Epithelial cell of esophagus (primary cell): ENCODE measurements around the gene EMP1.

Source experiments
- DNase-seq: peaks from one replicate; pipeline ENCODE4 v3.0.0; 2010; ENCODE audit warnings: low read depth
- H3K4me3 ChIP-seq: 2 replicates; pipeline ENCODE4 v1.5.1; 2011; ENCODE audit warnings: mild to moderate bottlenecking, low read length, control low read depth
- TF ChIP-seq, protein P1 (sequence below): IDR thresholded peaks from 2 replicates; pipeline ENCODE4 v1.5.1; 2011; ENCODE audit warnings: low read depth, mild to moderate bottlenecking, low read length, control low read depth, inconsistent platforms; ENCODE audit not compliant: insufficient read depth; ENCODE audit errors: missing control alignments

EMP1 gene

GRCh38 chr12:13200841-13201240, 4.3 kb downstream of the EMP1 start:
- DNase-seq, result no peak
- no peak overlapping the region for H3K4me3 ChIP-seq
- TF ChIP-seq, protein P1, sequence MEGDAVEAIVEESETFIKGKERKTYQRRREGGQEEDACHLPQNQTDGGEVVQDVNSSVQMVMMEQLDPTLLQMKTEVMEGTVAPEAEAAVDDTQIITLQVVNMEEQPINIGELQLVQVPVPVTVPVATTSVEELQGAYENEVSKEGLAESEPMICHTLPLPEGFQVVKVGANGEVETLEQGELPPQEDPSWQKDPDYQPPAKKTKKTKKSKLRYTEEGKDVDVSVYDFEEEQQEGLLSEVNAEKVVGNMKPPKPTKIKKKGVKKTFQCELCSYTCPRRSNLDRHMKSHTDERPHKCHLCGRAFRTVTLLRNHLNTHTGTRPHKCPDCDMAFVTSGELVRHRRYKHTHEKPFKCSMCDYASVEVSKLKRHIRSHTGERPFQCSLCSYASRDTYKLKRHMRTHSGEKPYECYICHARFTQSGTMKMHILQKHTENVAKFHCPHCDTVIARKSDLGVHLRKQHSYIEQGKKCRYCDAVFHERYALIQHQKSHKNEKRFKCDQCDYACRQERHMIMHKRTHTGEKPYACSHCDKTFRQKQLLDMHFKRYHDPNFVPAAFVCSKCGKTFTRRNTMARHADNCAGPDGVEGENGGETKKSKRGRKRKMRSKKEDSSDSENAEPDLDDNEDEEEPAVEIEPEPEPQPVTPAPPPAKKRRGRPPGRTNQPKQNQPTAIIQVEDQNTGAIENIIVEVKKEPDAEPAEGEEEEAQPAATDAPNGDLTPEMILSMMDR, result no peak

- no peak overlapping the region for H3K4me3 ChIP-seq
- DNase-seq, result no peak
- TF ChIP-seq, protein P1, result no peak
Observed at GRCh38 chr12:13203034-13203922, 6.8 kb downstream of the EMP1 start.

- no peak overlapping the region for H3K4me3 ChIP-seq
- TF ChIP-seq, protein P1, result no peak
- no peak for DNase-seq
Observed at GRCh38 chr12:13204428-13204827, 7.9 kb downstream of the EMP1 start.

DNA sequence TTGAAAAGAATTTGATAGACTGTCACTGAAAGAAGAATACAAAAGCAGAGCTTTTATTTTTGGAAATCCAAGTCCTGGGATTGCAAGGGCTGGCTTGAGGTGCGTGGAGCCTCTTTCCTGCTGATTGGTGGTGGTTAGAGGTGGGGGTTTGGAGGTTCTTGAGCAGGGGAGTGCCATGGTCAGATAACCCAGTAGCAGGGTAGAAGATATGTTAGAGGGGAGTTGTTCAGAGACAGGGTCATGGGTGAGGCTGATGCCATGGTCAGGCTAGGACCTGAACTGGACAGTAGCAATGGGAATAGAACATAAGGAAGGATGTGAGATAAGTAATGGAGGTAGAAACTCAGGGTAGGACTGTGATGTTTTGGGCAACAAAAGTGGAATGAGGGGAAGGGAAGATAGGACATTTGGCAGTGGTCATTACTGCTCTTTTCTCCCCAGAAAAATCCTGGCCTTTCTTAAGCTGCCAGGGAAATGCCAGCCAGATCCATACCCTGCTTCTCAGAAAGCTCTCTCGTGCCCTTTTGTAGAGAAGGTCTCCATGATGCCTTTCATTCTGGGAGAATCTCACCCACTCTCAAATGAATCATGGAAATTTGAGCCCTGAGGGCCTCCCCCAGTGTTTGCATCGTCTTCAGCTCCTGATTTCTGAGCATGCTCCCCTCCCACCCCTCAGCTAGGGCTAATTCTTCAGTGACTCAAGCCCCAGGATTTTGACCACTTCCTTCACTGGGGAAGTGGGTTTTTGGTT, 9.5 kb downstream of the EMP1 start:
- peak; percentile 93 for DNase-seq
- no peak overlapping the region for H3K4me3 ChIP-seq

DNA sequence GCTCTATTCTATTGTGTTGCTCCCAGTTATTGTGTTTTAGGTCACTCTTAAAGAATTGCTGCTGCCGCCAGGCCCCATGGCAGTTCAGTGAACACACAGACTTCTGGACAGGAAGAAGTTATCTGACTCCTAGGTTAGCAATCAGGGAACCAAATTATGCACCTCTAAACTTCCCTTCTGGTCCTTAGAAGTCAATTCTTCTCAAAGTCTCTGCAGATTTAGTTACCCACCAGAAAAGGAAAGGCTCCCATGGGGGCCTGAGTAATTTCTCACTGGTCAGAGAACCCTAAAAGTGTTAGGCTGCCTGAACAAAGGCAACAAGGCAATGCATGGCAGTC, 10.0 kb downstream of the EMP1 start:
- no peak for DNase-seq
- TF ChIP-seq, protein P1, result no peak
- no peak overlapping the region for H3K4me3 ChIP-seq

More for the DNA sequence above, 9.5 kb downstream of the EMP1 start:
- TF ChIP-seq, protein P1, result no peak

DNA sequence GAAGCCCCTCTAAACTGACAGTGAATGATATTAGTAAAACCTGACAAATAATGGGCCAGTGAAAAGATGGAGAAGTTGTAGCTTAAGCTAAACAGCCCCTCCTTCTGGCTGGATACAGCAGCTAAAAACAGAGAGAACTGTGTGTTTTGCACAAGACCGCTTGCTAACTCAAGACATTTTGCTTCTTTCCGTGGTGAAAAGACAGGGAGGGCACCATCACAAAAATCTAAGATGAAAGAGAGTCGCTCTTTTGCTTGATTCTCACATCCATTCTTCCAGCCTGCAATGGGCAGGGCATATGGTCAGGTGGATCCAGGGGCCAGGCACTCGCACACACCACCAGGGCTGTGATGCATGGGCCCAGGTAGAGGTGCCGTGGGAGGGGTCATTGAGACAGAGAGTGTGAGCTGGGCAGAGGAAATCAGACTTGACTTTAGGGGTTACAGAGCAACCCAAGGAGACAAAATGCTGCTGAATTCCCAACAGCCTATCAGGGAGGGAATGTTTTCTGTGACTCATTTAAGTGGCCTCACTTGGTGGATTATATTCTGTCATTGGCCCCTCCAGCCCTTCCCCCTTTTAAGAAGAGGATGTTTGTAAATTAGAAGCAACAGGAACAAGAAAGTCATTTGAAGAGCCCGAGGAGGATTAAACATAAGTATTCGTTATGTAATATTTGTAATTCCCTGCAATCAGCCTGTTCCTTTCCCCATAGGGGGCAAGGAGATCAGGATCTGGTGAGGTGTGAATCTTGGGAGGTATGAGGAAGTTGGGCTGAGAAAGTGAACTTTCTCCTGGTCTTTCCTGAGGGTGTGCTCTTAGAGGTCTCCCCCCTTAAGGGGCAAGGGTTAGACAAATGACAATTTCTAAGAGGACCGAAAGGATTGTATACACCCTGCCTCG, 12.3 kb downstream of the EMP1 start:
- no peak overlapping the region for H3K4me3 ChIP-seq
- peak; percentile 61 for DNase-seq
- TF ChIP-seq, protein P1, result peak; percentile 63
